Gastroesophageal sphincter (tissue), 4 donors: ENCODE measurements around the gene ROR2. TPM values are rescaled to one million over a fixed set of nuclear protein-coding genes. Genes with fewer than 3 reads are reported as not detected.
"Not testable (repeated sequence)": the region's sequence is repeated elsewhere in the genome, so short reads cannot be mapped to it uniquely, and the experiment has no call there.

Source experiments
- ATAC-seq: fragments of 150-250 bp; one replicate; pipeline ENCODE4 v1.9.1; 2016; ENCODE audit warnings: mild to moderate bottlenecking, moderate library complexity
- H3K27ac ChIP-seq, 4 donors: fragments of 200-600 bp; sonication (generic) in 3 of 4; 1 replicate in 3 of 4; 2 replicates in 1 of 4; pipeline ENCODE4 v1.5.1; 2016 to 2019
- H3K27me3 ChIP-seq: fragments of 200-600 bp; sonication (generic); one replicate; pipeline ENCODE4 v1.5.1; 2019
- H3K36me3 ChIP-seq, 2 donors: fragments of 200-600 bp; sonication (generic); one replicate each; pipeline ENCODE4 v1.5.1; 2019; ENCODE audit warnings: control low read depth in 1 of 2
- H3K4me1 ChIP-seq, 3 donors: fragments of 200-600 bp; sonication (generic); 1 replicate in 2 of 3; 2 replicates in 1 of 3; pipeline ENCODE4 v1.5.1; 2016 to 2019; ENCODE audit warnings: control low read depth in 2 of 3
- H3K4me3 ChIP-seq, 2 donors: fragments of 200-600 bp; sonication (generic); one replicate each; pipeline ENCODE4 v1.5.1; 2019; ENCODE audit warnings: mild to moderate bottlenecking in 1 of 2, moderate library complexity in 1 of 2
- H3K9me3 ChIP-seq, 3 donors: fragments of 200-600 bp; sonication (generic); one replicate each; pipeline ENCODE4 v1.5.1; 2017 to 2019; ENCODE audit warnings: control low read depth in 2 of 3
- CTCF ChIP-seq, 4 experiments: fragments of 200-600 bp in 2 of 4; fragments of 450-650 bp in 2 of 4; sonication (generic) in 1 of 4; IDR thresholded peaks; one replicate each; pipeline ENCODE4 v1.5.1; 2017 to 2019; ENCODE audit warnings: antibody characterized with exemption in 4 of 4, mild to moderate bottlenecking in 2 of 4, moderate library complexity in 2 of 4
- EP300 ChIP-seq: sonication (generic); formaldehyde crosslinking; IDR thresholded peaks from one replicate; pipeline ENCODE4 v1.6.1; 2017; ENCODE audit warnings: antibody characterized with exemption, mild to moderate bottlenecking
- POLR2A ChIP-seq, 2 donors: fragments of 450-650 bp; IDR thresholded peaks; one replicate each; pipeline ENCODE4 v1.6.1; 2017; ENCODE audit warnings: antibody characterized with exemption in 2 of 2, mild to moderate bottlenecking in 2 of 2, moderate library complexity in 1 of 2
- POLR2AphosphoS5 ChIP-seq: sonication (generic); formaldehyde crosslinking; IDR thresholded peaks from one replicate; pipeline ENCODE4 v1.6.1; 2017; ENCODE audit warnings: antibody characterized with exemption
- WGBS, 2 donors: methylation state at CpG; one replicate each; pipeline ENCODE4 v1.1.5; 2018; ENCODE audit warnings: low coverage in 1 of 2; 5-methylcytosine and 5-hydroxymethylcytosine counted together
- total RNA-seq, 4 donors: library from RNA; depleted of rRNA; stranded (reverse); fragments of >200 nt; gene quantifications; one replicate each; pipeline ENCODE4 v1.1.0, GENCODE V29; 2016

Gene ROR2
- total RNA-seq, 4 donors from 2014 or later, result 40.8 to 69.1 (median 63.2) TPM

DNA sequence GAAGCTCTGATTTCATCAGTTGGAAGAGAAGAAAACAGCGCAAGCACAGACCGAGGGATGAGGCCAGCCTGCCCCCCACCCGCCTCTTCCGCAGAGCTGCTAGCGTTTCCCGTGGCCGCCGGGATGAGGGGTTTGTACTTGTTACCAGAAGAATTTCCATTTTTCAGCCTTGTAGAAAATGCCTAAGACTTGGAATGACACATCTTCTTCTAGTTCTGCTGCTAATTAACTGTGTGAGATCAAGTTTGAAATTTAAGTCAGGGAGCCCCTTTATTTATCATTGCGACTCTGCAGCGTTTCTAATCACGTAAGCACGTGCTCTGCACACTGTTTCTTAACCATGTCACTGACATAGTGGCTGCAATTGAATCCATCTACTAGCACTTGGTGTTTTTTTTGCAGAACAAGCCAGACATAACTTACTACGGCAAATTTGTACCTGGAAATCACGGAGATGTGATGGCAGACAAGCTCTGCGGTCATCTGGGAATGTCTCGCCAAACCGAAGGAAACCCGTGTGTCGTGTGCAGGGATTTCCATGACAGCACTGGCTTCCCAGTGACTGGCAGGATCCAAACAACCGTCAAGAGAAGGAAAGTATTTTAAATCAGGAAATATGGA is 41.8 kb upstream of the ROR2 start:
- Histone ChIP-seq H3K9me3 (no peaks in the 10 kb centered on the region), H3K4me3 (peak overlapping the region in 1 of 2 donors; percentile 10), H3K4me1 (no peaks in the 10 kb centered on the region), H3K27me3 (peaks cover 20% of the 10 kb centered on the region), H3K36me3 (no peaks in the 10 kb centered on the region), H3K27ac (no peak overlapping the region)
- no peak for ATAC-seq
- TF ChIP-seq EP300 (no peak), POLR2A (IDR thresholded peaks at IDR 0.05) (no peak), CTCF (IDR thresholded peaks at IDR 0.05) (no peak), POLR2AphosphoS5 (no peak)
- WGBS, 2 donors, result 50 to 53% methylated on average over 9 to 20 of the region's 20 CpGs

- Histone ChIP-seq H3K4me1 (no peaks in the 10 kb centered on the region), H3K27ac (no peak overlapping the region), H3K4me3 (no peak overlapping the region), H3K36me3 (no peaks in the 10 kb centered on the region), H3K27me3 (no peaks in the 10 kb centered on the region), H3K9me3 (peaks cover 0 to 9% (median 0%) of the 10 kb centered on the region in 3 donors)
- no peak for TF ChIP-seq CTCF (IDR thresholded peaks at IDR 0.05)
- no peak for TF ChIP-seq POLR2AphosphoS5
- TF ChIP-seq EP300, result no peak
- no peak for TF ChIP-seq POLR2A (IDR thresholded peaks at IDR 0.05)
- 90 to 100% methylated on average over 1 to 2 of the region's 2 CpGs for WGBS, 2 donors
- no peak for ATAC-seq
These were observed 36.2 kb upstream of the ROR2 start for GRCh38 chr9:91986248-91986647.

- ATAC-seq, result no peak
- 75 to 100% methylated on average over 2 of the region's 2 CpGs for WGBS, 2 donors
- TF ChIP-seq POLR2AphosphoS5 (no peak), CTCF (IDR thresholded peaks at IDR 0.05) (no peak), EP300 (no peak), POLR2A (IDR thresholded peaks at IDR 0.05) (no peak)
These were observed 35.7 kb upstream of the ROR2 start for GRCh38 chr9:91985692-91986091.

DNA sequence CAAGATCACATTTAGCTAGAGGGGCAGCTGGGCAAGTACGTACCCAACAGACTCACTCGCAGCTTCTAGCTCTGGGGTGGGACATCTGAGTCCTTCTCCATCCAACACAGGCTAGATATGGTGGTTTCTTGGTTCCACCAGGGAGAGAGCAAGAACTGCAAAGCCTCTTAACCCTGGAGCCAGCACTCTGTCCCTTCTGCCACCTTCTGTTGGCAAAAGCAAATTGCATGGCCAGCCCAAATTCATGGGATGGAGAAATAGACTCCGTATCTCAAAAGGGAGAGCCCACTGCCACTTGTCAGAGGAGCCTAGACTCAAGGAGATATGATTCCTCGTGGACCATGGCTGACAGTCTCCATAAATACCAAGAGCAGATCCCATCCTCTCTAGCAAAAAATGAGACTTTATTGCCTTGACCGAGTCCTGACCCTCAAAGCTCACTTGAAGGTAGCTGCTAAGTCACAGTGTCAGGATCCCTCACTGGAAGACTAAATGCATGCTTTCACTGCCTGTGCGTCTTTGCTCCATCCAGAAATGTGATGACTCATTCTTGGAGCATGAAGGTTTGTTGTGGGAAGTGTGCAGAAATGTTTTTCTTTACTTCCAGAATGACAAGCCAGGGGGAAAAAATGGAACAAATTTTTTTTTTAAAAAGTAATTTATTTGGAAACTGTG is 28.8 kb upstream of the ROR2 start:
- no peak overlapping the region for H3K27ac ChIP-seq

More at GRCh38 chr9:91985692-91986091, 35.7 kb upstream of the ROR2 start:
- no peak overlapping the region for H3K27ac ChIP-seq
- no peaks in the 10 kb centered on the region for H3K4me1 ChIP-seq
- H3K27me3 ChIP-seq, result no peaks in the 10 kb centered on the region
- H3K4me3 ChIP-seq, result no peak overlapping the region
- H3K36me3 ChIP-seq, result no peaks in the 10 kb centered on the region
- peaks cover 0 to 12% (median 0%) of the 10 kb centered on the region in 3 donors for H3K9me3 ChIP-seq

GRCh38 chr9:91975254-91975653 is 25.2 kb upstream of the ROR2 start:
- H3K9me3 ChIP-seq, H3K27ac ChIP-seq, H3K4me3 ChIP-seq, H3K4me1 ChIP-seq, ATAC-seq, H3K27me3 ChIP-seq, H3K36me3 ChIP-seq: not testable (repeated sequence)
- WGBS, 2 donors, result 79 to 87% methylated on average over 2 of the region's 2 CpGs

More for the DNA sequence above, 28.8 kb upstream of the ROR2 start:
- 45 to 53% methylated on average over 4 to 5 of the region's 6 CpGs for WGBS, 2 donors
- H3K36me3 ChIP-seq, result no peaks in the 10 kb centered on the region
- no peaks in the 10 kb centered on the region for H3K27me3 ChIP-seq
- no peak for TF ChIP-seq POLR2A (IDR thresholded peaks at IDR 0.05)
- TF ChIP-seq CTCF (IDR thresholded peaks at IDR 0.05), result peak in 3 of 4 experiments; percentile 33 to 39 (median 38)
- TF ChIP-seq POLR2AphosphoS5, result peak; percentile 12
- ATAC-seq, result no peak
- no peak overlapping the region for H3K4me3 ChIP-seq
- H3K4me1 ChIP-seq, result no peaks in the 10 kb centered on the region
- peaks cover 0 to 12% (median 0%) of the 10 kb centered on the region in 3 donors for H3K9me3 ChIP-seq
